ENCODE data around the gene TTLL10. TPM values are rescaled to one million over a fixed set of nuclear protein-coding genes. Genes with fewer than 3 reads are reported as not detected.

Gene TTLL10
- total RNA-seq, 1 experiment from 2014 or later = 0.68 TPM

DNA sequence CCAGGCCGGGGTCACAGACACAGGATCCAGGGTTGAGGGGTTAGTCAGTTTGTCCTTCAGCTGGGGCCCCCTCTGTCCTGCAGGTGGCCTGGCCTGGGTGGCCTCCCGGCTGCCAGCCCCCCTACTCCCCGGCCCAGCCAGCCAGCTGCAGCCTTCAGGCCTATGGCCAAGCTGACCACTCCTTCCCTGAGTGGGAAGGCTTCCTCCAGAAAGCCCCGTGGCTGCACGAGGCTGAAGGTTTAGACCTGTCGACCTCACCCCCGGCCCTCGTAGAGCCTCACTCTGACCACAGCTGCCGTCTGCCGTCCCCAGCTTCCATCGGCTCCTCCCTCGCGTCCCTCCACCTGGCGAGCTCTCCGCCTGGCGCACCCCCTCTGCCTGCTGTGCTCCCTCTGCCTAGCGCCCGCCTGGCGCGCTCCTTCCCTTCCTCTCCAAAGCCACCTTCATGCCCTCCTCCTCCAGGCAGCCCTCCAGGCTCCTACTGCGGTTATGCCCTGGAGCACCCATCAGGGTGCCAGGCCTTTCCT lies 9.6 kb downstream of the TTLL10 start:
- no peaks in the 10 kb centered on the region for H3K79me2 ChIP-seq (ENCODE audit: insufficient read depth, low read length)
- no peak for DNase-seq

More for the DNA sequence above, 9.6 kb downstream of the TTLL10 start:
- no peak overlapping the region for H2AFZ ChIP-seq (ENCODE audit: low read length)
- H3K79me1 ChIP-seq (ENCODE audit: insufficient read depth, low read depth, low read length, poor library complexity, severe bottlenecking) = no peaks in the 10 kb centered on the region
- H3K9me3 ChIP-seq (ENCODE audit: control insufficient read depth, low read depth, low read length) = no peaks in the 10 kb centered on the region
- no peak overlapping the region for H2BK12ac ChIP-seq (ENCODE audit: insufficient read length, low read depth, low read length)
- Mint-ChIP-seq H3K27me3 (ENCODE audit: low read depth) (peaks cover 3% of the 10 kb centered on the region; the same call in 1 of the 2 replicates), H3K36me3 (ENCODE audit: insufficient read depth in 1 of 3, low read depth in 3 of 3) (peaks cover 0 to 7% (median 0%) of the 10 kb centered on the region in 3 experiments; a peak in 1 of 7 replicates), H3K4me1 (peaks cover 1 to 7% of the 10 kb centered on the region in 2 experiments; a peak in 2 of 4 replicates), H3K27ac (peak overlapping the region in 2 of 3 experiments; percentile 22 to 84; a peak in 1 of 7 replicates), H3K9me3 (no peaks in the 10 kb centered on the region; a peak in 2 of 5 replicates), H3K4me3 (no peak overlapping the region)
- H3K56ac ChIP-seq (ENCODE audit: insufficient read length, low read depth, low read length) = no peak overlapping the region
- no peak overlapping the region for H2BK120ac ChIP-seq (ENCODE audit: low read depth, low read length, poor library complexity, severe bottlenecking)
- H3K18ac ChIP-seq (ENCODE audit: insufficient read length, low read depth, low read length) = no peak overlapping the region
- H3K14ac ChIP-seq (ENCODE audit: insufficient read depth, low read length) = no peak overlapping the region; the same call in 1 of the 2 replicates
- TF ChIP-seq, protein P1, sequence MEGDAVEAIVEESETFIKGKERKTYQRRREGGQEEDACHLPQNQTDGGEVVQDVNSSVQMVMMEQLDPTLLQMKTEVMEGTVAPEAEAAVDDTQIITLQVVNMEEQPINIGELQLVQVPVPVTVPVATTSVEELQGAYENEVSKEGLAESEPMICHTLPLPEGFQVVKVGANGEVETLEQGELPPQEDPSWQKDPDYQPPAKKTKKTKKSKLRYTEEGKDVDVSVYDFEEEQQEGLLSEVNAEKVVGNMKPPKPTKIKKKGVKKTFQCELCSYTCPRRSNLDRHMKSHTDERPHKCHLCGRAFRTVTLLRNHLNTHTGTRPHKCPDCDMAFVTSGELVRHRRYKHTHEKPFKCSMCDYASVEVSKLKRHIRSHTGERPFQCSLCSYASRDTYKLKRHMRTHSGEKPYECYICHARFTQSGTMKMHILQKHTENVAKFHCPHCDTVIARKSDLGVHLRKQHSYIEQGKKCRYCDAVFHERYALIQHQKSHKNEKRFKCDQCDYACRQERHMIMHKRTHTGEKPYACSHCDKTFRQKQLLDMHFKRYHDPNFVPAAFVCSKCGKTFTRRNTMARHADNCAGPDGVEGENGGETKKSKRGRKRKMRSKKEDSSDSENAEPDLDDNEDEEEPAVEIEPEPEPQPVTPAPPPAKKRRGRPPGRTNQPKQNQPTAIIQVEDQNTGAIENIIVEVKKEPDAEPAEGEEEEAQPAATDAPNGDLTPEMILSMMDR (conservative IDR thresholded peaks at IDR 0.05) = no peak
- no peak overlapping the region for H2BK20ac ChIP-seq (ENCODE audit: low read depth, low read length, poor library complexity, severe bottlenecking)
- H2AK5ac ChIP-seq (ENCODE audit: insufficient read length, low read length) = no peak overlapping the region
- H2BK15ac ChIP-seq (ENCODE audit: low read depth, low read length) = no peak overlapping the region
- H3T11ph ChIP-seq (ENCODE audit: low read length) = no peak overlapping the region
- H3K23ac ChIP-seq (ENCODE audit: insufficient read length, low read depth, low read length) = no peak overlapping the region
- WGBS (ENCODE audit: extremely low coverage, insufficient read length, low lambda C conversion rate) = no CpG with 5 or more reads among the region's 21 CpGs
- no peaks in the 10 kb centered on the region for H4K20me1 ChIP-seq (ENCODE audit: control insufficient read depth, insufficient read depth, insufficient read length)
- H3K4ac ChIP-seq (ENCODE audit: low read depth, low read length) = no peak overlapping the region
- H3K27ac ChIP-seq (ENCODE audit: insufficient read length, low read depth, low read length) = no peak overlapping the region
- no peak overlapping the region for H3K9ac ChIP-seq (ENCODE audit: extremely low read depth, insufficient read length, low read length)
- no peak overlapping the region for H2BK5ac ChIP-seq (ENCODE audit: insufficient read length, low read length)
- H3K4me2 ChIP-seq (ENCODE audit: insufficient read depth, insufficient read length, low read length) = no peak overlapping the region
- no peaks in the 10 kb centered on the region for H3K27me3 ChIP-seq (ENCODE audit: insufficient read depth, low read length)
- H4K5ac ChIP-seq (ENCODE audit: insufficient read length, low read depth, low read length) = no peak overlapping the region
- no peaks in the 10 kb centered on the region for H3K4me1 ChIP-seq (ENCODE audit: insufficient read depth, low read length)
- H4K91ac ChIP-seq (ENCODE audit: insufficient read length, low read depth, low read length) = no peak overlapping the region
- no peaks in the 10 kb centered on the region for H3K23me2 ChIP-seq (ENCODE audit: insufficient read length, low read depth, low read length, poor library complexity, severe bottlenecking)
- H4K8ac ChIP-seq (replicated peaks; ENCODE audit: insufficient read length, low read depth, low read length) = no peak overlapping the region

Data from H9 (cell line).